Putamen (tissue), 1 donor: ENCODE data around the gene CHCHD3.

Source experiments
- DNase-seq: peaks from one replicate; pipeline ENCODE4 v3.0.0-alpha.2; 2016; ENCODE audit warnings: low spot score

The CHCHD3 gene

GRCh38 chr7:133081599-133082389, at the start of gene CHCHD3:
Gene CHCHD3 (minus strand): TSS chr7:133082090. CDS start chr7:133081937, 153 bp downstream.
- DNase-seq: peak; percentile 99

GRCh38 chr7:133130166-133130565, 48.3 kb upstream of the CHCHD3 start:
- no peak for DNase-seq

- no peak for DNase-seq
These were observed 44.5 kb upstream of the CHCHD3 start for GRCh38 chr7:133126422-133126821.

GRCh38 chr7:133124974-133125373, 43.1 kb upstream of the CHCHD3 start:
- DNase-seq: no peak

- no peak for DNase-seq
These were observed 39.4 kb upstream of the CHCHD3 start for GRCh38 chr7:133121175-133121844.

- no peak for DNase-seq
These were observed 37.2 kb upstream of the CHCHD3 start for GRCh38 chr7:133119067-133119466.

- DNase-seq: no peak
These were observed 36.4 kb upstream of the CHCHD3 start for GRCh38 chr7:133118261-133118660.

- DNase-seq: no peak
These were observed 35.6 kb upstream of the CHCHD3 start for GRCh38 chr7:133117452-133117851.

GRCh38 chr7:133115596-133115995, 33.7 kb upstream of the CHCHD3 start:
- no peak for DNase-seq

GRCh38 chr7:133114519-133114918, 32.6 kb upstream of the CHCHD3 start:
- peak; percentile 34 for DNase-seq

GRCh38 chr7:133112976-133113375, 31.1 kb upstream of the CHCHD3 start:
- peak; percentile 67 for DNase-seq

- DNase-seq: no peak
These were observed 30.4 kb upstream of the CHCHD3 start for GRCh38 chr7:133112335-133112734.

GRCh38 chr7:133110312-133110711, 28.4 kb upstream of the CHCHD3 start:
- no peak for DNase-seq

- no peak for DNase-seq
These were observed 27.9 kb upstream of the CHCHD3 start for GRCh38 chr7:133109816-133110215.

- DNase-seq: no peak
These were observed 26.1 kb upstream of the CHCHD3 start for GRCh38 chr7:133108023-133108422.

GRCh38 chr7:133102276-133103060, 20.6 kb upstream of the CHCHD3 start:
- DNase-seq: no peak

GRCh38 chr7:133099633-133100286, 17.9 kb upstream of the CHCHD3 start:
- DNase-seq: no peak

GRCh38 chr7:133095119-133095671, 13.3 kb upstream of the CHCHD3 start:
- no peak for DNase-seq

GRCh38 chr7:133091943-133092464, 10.1 kb upstream of the CHCHD3 start:
- no peak for DNase-seq

- DNase-seq: no peak
These were observed 488 bp upstream of the CHCHD3 start for GRCh38 chr7:133082390-133082766.

GRCh38 chr7:133081119-133081598, 731 bp downstream of the CHCHD3 start:
- DNase-seq: no peak
